GM10847 (cell line): Measurements from ENCODE around the gene FAM53C.

Source experiments
- POLR2A ChIP-seq: IDR thresholded peaks from 2 replicates; pipeline ENCODE4 v1.6.1; 2011; ENCODE audit not compliant: insufficient read length; ENCODE audit errors: extremely low read depth

Gene FAM53C

GRCh38 chr5:138337685-138338410 lies at the start of gene FAM53C:
FAM53C (plus strand) TSS chr5:138338266; CDS start chr5:138341336, 3,070 bp downstream.
- peak; percentile 100 for TF ChIP-seq POLR2A

- TF ChIP-seq POLR2A = no peak
Measured at GRCh38 chr5:138289296-138289695, 48.8 kb upstream of the FAM53C start.

GRCh38 chr5:138303372-138303771 lies 34.7 kb upstream of the FAM53C start:
- TF ChIP-seq POLR2A = no peak

- TF ChIP-seq POLR2A = no peak
Measured at GRCh38 chr5:138305797-138306196, 32.3 kb upstream of the FAM53C start.

- no peak for TF ChIP-seq POLR2A
Measured at GRCh38 chr5:138315751-138316278, 22.3 kb upstream of the FAM53C start.

GRCh38 chr5:138316355-138316754 lies 21.7 kb upstream of the FAM53C start:
- no peak for TF ChIP-seq POLR2A

GRCh38 chr5:138330813-138331448 lies 7.1 kb upstream of the FAM53C start:
- no peak for TF ChIP-seq POLR2A

GRCh38 chr5:138331449-138332368 lies 6.4 kb upstream of the FAM53C start, which contains the start of gene CDC25C:
CDC25C (minus strand) TSS chr5:138331804; CDS start chr5:138331180, 624 bp downstream.
- peak; percentile 29 for TF ChIP-seq POLR2A

- TF ChIP-seq POLR2A = no peak
Measured at GRCh38 chr5:138334867-138335447, 3.1 kb upstream of the FAM53C start.

- TF ChIP-seq POLR2A = no peak
Measured at GRCh38 chr5:138336952-138337684, 948 bp upstream of the FAM53C start.

GRCh38 chr5:138338411-138339090 lies 485 bp downstream of the FAM53C start:
- no peak for TF ChIP-seq POLR2A

GRCh38 chr5:138339091-138339456 lies 1.0 kb downstream of the FAM53C start:
- TF ChIP-seq POLR2A = no peak

GRCh38 chr5:138339464-138339863 lies 1.4 kb downstream of the FAM53C start:
- no peak for TF ChIP-seq POLR2A

GRCh38 chr5:138340008-138340407 lies 1.9 kb downstream of the FAM53C start:
- TF ChIP-seq POLR2A = no peak
